Measurements from ENCODE around the gene RHOT2.
"Not testable (repeated sequence)": the region's sequence is repeated elsewhere in the genome, so short reads cannot be mapped to it uniquely, and the experiment has no call there.

RHOT2 gene

GRCh38 chr16:702341-702740 lies 34.4 kb downstream of the RHOT2 start:
- no peak for DNase-seq

- DNase-seq: no peak
These were observed 35.5 kb downstream of the RHOT2 start for GRCh38 chr16:703406-703805.

- DNase-seq: no peak
These were observed 36.1 kb downstream of the RHOT2 start for GRCh38 chr16:704047-704446.

- no peak for DNase-seq
These were observed 36.8 kb downstream of the RHOT2 start for GRCh38 chr16:704552-705380.

DNA sequence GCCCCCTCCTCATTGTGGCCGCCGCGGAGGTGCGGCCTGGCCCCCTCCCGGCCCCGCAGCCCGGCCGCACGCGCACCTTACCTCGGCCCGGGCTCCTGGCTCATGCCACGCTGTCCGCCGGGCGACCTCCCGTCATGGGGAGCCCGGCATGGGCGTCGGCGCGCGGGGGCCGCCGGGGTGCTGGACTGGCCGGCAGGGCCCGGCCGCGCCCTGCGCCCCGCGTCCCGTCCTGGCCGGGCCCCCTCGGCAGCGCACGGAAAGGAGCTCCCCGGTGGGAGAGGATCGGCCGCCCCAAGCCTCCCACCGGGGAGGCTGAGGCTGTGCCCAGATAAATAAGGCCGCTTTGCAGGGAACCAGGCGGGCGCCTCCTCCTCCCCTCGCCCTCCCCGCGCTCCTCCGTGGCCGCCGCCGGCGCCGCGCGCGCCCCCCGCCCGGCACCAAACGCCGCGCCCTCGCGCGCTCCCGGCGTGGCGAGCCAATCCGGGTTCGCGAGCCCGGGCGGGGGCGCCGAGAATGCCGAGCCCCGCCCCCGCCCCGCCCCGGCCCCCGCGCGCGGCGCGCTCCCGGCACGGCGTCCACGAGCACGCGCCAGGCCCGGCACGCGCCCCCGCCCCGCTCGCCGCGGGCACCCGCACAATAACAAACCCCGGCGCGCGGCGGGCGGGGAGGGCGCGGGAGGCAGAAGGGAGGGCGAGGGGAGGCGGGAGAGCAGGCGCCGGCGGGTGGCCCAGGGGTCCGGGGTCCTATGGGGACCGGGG lies 37.7 kb downstream of the RHOT2 start, which contains the start of gene FBXL16:
FBXL16 (minus strand) TSS at position 371 of the 758 bp plus-strand sequence. CDS start 8,396 bp downstream, outside the sequence.
- DNase-seq: no peak

GRCh38 chr16:706189-707061 lies 38.5 kb downstream of the RHOT2 start:
- DNase-seq: no peak

DNA sequence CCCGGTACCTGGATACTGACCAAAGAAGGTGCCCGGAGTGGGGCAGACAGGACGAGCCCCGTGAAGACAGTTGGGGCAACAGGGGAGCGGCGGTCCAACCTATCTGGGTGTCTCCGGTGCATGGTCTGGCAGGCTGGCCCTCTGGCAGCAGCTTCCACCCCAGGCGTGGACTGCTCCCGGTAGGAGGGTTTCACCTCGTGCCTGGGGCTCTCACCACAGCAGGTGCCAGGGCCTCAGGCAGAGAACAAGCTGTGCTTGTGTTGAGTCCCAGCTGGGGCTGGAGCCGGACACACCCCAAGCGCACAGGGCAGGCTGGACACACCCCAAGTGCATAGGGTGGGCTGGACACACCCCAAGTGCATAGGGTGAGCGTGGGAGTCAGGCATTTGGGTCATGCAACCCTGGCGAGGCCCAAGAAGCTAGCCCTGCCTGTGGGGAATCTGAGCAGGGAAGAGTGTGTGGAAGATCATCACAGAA lies 39.2 kb downstream of the RHOT2 start:
- DNase-seq: no peak

DNA sequence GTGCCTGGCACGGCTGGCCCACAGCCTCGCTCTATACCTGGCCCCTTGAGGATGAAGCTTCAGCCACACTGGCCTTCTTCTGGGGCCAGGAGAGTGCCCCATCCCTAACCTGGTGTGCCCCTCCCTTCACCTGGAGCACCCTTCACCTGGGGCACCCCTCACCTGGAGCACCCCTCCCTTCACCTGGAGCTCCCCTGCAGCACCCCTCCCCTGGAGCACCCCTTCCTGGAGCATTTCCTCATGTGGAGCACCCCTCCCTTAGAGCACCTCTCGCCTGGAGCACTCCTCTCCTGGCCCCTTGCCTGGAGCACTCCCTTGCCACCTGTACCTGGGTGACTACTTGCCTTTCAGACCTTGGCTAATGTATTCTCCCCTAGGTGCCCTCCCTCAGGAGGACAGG lies 40.1 kb downstream of the RHOT2 start:
- no peak for DNase-seq

- DNase-seq: no peak
These were observed 41.0 kb downstream of the RHOT2 start for GRCh38 chr16:708959-709358.

- DNase-seq: no peak
These were observed 41.9 kb downstream of the RHOT2 start for GRCh38 chr16:709566-710499.

DNA sequence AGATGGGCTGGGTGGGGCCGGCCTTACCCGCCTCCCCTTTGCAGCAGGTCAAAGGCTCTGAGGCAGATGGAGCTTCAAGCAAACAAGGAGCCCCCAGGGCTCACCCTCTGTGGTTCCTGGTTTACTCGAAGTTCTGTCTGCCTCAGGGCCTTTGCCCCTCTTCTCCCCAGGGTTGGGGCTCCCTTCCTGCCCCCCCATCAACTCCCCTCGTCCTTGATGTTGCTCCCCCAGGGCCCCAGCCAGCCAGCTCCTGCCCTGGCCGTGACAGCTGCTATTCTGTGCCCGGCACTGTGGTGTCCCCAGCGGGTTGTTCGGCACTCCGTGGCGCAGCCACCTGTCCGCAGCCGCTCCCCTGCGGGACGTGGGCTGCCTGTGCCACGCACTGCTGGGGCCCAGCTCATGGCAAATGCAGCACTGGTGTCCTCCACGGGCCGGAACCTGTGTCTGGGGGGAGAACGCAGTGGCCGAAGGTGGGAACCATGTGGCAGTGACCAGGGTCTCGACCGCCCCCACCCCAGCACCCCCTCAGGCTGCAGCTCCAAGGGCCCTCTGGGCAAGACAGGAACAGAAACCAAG lies 42.7 kb downstream of the RHOT2 start:
- DNase-seq: no peak

DNA sequence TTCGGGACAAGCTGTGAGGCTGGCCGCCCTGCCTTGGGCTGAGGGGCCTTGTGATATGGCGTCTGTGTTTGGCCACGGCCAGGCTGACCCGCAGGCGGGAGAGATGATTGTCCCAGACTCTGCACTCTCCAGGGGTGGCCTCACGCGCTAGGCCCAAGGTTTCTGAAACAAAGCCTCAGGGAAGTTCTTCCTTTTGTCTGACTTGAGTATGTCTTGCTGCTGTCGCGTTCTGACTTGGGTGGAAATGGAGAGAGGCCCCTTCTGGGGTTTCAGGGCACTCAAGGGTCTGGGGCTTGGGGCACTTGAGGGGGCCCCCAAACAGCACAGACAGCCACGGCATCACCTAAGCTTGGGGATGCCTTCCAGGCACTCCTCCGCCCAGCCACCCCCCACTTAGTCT lies 43.2 kb downstream of the RHOT2 start:
- DNase-seq: no peak

GRCh38 chr16:711548-712320 lies 43.8 kb downstream of the RHOT2 start:
- peak; percentile 69 for DNase-seq

DNA sequence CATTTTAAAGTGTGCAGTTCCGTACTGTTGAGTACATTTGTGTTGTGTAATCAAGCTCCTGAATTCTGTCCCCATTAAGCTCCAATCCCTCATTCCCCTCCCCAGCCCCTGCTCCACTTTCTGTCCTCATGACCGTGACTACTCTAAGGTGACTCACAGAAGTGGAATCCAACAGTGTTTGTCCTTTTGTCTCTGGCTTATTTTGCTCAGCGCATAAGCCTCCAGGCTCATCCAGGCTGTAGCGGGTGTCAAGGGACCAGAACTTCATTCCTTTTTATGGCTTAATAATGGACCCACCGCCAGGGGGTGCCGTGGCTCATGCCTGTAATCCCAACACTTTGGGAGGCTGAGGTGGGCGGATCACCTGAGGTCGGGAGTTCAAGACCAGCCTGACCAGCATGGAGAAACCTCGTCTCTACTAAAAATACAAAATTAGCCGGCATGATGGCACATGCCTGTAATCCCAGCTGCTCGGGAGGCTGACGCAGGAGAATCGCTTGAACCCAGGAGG lies 44.9 kb downstream of the RHOT2 start:
- DNase-seq: not testable (repeated sequence)

- DNase-seq: no peak
These were observed 46.1 kb downstream of the RHOT2 start for GRCh38 chr16:714079-714478.

- peak; percentile 79 for DNase-seq
These were observed 46.9 kb downstream of the RHOT2 start, which contains the start of gene METRN for GRCh38 chr16:714558-715476. Gene METRN (plus strand): TSS chr16:715118. CDS start chr16:715290, 172 bp downstream.

GRCh38 chr16:715477-716199 lies 47.7 kb downstream of the RHOT2 start:
- DNase-seq: no peak

DNA sequence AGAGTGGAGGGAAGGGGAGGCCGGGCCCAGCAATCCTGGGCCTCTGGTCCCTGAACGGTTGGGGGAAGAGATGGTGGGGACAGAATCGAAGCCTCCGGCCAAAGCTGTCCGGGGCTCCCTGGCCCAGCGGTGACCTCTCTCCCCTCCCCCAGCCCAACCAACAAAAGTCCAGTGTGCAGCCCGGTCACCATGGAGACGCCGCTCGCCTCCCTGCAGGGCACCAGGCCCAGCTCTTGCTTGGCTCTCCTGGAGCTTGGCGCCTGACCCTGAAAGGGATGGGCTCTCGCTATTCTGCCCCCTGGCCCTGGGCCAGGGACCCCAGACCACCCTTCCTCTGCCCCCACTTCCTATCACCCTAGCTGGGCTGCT lies 48.3 kb downstream of the RHOT2 start:
- no peak for DNase-seq

Measured in activated CD4-positive, alpha-beta T cell treated with anti-CD3 and anti-CD28 coated beads for 1 hour (primary cell).